Stimulated activated CD8-positive, alpha-beta memory T cell treated with anti-CD3 and anti-CD28 coated beads, Interleukin-15, amount 100 ng/mL, for 4 hours (primary cell): ENCODE results near the gene SLC66A1.

Source experiments
- DNase-seq, 2 donors: peaks; one replicate each; pipeline ENCODE4 v3.0.0-alpha.2; 2020; ENCODE audit warnings: low read depth in 2 of 2

SLC66A1 gene

GRCh38 chr1:19361611-19362147 lies 49.6 kb downstream of the SLC66A1 start:
- DNase-seq = no peak

GRCh38 chr1:19363536-19364152 lies 51.5 kb downstream of the SLC66A1 start:
- no peak for DNase-seq

- no peak for DNase-seq
Observed at GRCh38 chr1:19365721-19366120, 53.6 kb downstream of the SLC66A1 start.

GRCh38 chr1:19366599-19367536 lies 54.7 kb downstream of the SLC66A1 start:
- DNase-seq = no peak

- DNase-seq = no peak
Observed at GRCh38 chr1:19367584-19368041, 55.5 kb downstream of the SLC66A1 start.

GRCh38 chr1:19368050-19368449 lies 55.9 kb downstream of the SLC66A1 start:
- no peak for DNase-seq

GRCh38 chr1:19368964-19369363 lies 56.8 kb downstream of the SLC66A1 start:
- DNase-seq = no peak

GRCh38 chr1:19369396-19370090 lies 57.4 kb downstream of the SLC66A1 start:
- DNase-seq = no peak

GRCh38 chr1:19370453-19371170 lies 58.5 kb downstream of the SLC66A1 start:
- no peak for DNase-seq

- no peak for DNase-seq
Observed at GRCh38 chr1:19371226-19372135, 59.4 kb downstream of the SLC66A1 start.

GRCh38 chr1:19372136-19372514 lies 60.0 kb downstream of the SLC66A1 start:
- DNase-seq = no peak

GRCh38 chr1:19372602-19373001 lies 60.5 kb downstream of the SLC66A1 start:
- DNase-seq = no peak

GRCh38 chr1:19373211-19374082 lies 61.3 kb downstream of the SLC66A1 start:
- no peak for DNase-seq

GRCh38 chr1:19374083-19374801 lies 62.1 kb downstream of the SLC66A1 start:
- DNase-seq = no peak

- no peak for DNase-seq
Observed at GRCh38 chr1:19374926-19375325, 62.8 kb downstream of the SLC66A1 start.

- no peak for DNase-seq
Observed at GRCh38 chr1:19375631-19376400, 63.7 kb downstream of the SLC66A1 start.

GRCh38 chr1:19376428-19377372 lies 64.6 kb downstream of the SLC66A1 start:
- no peak for DNase-seq
